HL-60/S4 treated with retinoic acid at 250 ng/mL for 4 days and 3 days (cell line): ENCODE data around the gene ARL11.

Source experiments
- in situ Hi-C: fragments of 300-500 bp; cut with MboI; formaldehyde crosslinking; loops from 2 replicates; pipeline ENCODE4 v1.7.0; 2022; ENCODE audit warnings: low sequenced_read_pairs

Gene ARL11

DNA sequence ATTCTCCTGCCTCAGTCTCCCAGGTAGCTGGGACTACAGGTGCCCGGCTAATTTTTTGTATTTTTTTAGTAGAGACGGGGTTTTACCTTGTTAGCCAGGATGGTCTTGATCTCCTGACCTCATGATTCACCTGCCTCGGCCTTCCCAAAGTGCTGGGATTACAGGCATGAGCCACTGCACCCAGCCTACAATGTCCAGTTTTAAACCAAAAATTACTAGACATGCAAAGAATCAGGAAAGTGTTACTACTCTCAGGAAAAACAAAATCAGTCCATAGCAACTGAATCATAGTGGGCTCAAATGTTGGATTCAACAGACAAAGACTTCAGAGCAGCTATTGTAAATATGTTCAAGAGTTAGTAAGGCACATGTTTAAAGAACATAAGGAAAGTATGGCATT is 16.3 kb upstream of the ARL11 start:
- in situ Hi-C loops = loop anchor here (10.0 kb wide), 1 partner anchor 307 kb away; no protein-coding TSS in a partner anchor

DNA sequence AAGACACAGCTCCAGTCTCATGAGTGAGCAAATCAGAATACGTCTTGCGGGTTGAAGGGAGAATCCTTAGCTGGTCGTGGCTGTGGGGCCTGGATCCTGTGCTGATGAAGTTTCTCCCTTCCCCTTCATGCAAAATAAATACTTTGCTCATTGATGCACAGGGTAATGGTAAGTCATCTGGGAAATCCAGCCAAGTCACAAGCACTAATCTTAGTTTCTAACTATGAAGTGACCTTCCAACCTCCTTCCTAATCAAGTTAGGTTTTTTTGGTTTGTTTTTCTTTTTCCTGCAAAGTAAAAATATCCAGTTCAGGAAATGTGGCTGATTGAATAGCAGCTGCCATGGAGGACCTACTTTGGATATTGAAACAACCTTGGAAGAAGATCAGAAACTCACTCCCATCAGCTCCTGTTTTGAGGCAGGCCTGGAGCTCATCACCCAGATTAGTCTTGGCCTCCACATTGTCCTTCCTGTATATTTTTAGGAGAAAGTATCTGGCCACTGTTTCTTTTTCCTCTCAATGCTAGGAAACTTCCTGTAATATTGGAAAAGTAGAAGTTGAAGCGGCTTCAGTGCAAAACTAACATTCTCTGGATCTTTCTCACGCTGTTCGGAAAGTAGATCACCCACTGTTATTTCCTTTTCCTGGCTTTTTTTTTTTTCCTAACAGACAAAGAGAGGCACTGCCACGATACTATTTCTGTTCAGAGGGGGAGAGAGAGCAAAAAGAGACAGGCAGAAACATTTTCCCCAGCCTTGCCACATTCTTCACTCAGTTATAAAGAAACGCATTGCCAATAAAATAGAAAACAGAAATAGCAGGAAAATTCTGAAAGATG is 12.3 kb upstream of the ARL11 start:
- in situ Hi-C loops = loop anchor here (10.0 kb wide), 1 partner anchor 311 kb away; no protein-coding TSS in a partner anchor

DNA sequence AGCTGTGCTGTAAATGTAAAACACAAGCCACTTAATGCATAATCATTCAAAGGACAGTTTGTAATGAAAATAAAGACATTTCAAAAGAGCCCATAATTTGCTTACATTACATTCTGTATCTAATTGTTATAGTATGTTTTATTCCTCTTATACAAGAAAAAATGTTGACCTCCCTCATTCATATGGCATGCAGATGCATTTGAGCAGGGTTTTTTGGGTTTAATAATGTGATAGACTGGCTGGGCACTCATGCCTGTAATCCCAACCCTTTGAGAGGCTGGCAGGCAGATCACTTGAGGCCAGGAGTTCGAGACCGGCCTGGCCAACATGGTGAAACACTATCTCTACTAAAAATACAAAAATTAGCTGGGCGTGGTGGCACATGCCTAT is 11.6 kb upstream of the ARL11 start:
- in situ Hi-C loops = loop anchor here (10.0 kb wide), 1 partner anchor 312 kb away; no protein-coding TSS in a partner anchor

DNA sequence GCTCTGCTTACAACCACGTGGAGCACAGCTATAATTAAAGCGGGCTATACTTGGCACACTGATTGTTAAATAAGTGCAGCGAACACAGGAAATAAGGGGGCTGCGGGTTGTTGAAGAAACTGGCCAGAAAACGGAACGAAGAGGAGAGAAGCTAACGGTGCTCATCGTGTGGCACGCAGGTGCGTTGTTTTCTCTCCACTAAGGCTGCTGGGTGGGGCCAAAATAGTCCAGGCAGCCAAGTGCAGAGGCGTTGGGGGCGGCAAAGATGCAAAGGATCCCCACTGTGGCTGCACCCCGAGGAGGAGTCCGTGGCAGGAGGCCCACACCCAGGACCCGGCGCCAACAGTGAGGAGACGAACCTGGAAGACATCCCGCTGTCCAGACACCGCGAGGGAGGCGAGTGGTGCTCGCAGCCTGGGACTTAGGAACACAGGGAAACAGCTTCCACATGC is 8.1 kb upstream of the ARL11 start:
- in situ Hi-C loops = no loop called here

DNA sequence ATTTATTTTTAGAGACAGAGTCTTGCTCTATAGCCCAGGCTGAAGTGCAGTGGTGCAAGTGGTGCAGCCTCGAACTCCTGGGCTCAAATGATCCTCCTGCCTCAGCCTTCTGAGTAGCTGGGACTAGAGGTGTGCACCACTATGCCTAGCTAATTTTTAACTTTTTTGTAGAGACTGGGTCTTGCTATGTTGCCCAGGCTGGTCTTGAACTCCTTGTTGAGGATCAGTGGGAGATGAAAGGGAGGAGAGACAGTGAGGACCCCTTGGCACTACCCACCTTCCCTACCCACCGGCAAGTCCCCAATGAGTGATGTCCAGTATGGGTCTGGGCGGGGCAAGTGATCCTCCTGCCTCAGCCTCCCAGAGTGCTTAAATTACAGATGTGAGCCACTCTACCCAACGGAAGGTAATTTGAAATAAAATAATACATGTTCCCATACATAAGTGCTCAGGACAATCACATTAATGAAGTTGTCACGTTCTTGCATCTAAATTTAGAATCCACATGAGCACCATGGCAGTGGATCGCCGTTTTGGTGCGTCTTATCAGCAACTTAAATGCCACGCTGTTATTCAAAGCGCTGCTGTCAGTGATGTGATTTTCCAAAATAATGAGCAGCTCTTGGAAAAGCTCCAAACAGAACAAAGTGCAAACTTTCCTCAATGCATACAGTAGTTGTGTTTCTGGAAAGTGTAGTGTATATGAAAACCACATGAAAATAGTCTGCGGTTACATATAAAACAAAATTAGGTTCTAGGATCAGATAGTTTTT is 5.9 kb upstream of the ARL11 start:
- in situ Hi-C loops = no loop called here

DNA sequence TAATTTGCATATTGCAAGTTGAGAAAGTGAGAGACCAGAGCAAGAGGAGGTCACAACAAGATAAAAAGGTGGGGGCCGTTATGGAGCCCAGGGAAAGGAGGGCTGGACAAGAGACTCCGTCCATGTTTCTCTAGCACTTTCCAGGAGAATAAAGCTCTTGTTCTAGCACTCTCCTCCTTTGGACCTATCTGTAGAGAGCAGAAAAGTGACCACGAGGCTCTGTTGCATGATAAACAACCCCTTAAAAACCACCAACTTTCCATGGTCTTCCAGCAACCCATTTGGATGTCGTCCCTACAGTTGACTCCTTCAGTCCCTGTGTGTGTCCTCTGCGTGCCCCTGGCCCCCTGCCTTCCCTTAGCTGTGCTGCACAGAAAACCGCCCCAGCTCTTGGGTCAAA is 4.1 kb upstream of the ARL11 start:
- in situ Hi-C loops = no loop called here

DNA sequence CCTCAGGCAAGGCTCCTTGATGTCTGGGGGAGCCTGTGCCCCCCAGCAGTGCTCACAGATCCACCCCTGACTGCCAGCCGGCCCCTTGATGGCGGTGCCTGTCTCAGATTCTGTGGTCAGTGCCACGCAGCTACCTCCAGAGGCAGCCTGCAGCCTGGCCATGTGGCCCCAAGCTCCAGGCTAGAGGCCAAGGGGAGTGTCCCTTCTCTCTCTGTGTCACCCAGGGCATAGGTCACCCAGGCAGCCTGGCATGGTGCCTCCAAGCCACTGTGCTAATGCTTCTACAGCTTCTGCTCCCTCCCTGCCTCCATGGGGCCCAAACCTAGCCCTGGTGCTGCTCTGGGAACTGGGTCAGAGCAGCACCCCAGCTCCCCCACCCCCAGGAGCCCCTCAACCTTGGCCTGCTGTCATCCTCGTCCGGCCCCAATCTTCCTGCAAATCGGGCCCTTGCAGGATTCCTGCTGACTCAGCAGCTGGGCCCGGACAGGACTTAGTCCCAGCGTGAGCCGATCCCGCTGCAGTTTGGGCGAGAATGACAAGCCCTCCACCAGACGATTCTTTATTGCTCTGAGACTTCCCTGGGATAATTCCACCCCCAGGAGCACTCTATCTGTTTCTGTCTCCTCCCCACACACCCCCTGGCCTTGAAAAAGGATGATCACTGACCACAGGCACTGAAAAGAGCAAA is 2.8 kb upstream of the ARL11 start:
- in situ Hi-C loops = no loop called here

DNA sequence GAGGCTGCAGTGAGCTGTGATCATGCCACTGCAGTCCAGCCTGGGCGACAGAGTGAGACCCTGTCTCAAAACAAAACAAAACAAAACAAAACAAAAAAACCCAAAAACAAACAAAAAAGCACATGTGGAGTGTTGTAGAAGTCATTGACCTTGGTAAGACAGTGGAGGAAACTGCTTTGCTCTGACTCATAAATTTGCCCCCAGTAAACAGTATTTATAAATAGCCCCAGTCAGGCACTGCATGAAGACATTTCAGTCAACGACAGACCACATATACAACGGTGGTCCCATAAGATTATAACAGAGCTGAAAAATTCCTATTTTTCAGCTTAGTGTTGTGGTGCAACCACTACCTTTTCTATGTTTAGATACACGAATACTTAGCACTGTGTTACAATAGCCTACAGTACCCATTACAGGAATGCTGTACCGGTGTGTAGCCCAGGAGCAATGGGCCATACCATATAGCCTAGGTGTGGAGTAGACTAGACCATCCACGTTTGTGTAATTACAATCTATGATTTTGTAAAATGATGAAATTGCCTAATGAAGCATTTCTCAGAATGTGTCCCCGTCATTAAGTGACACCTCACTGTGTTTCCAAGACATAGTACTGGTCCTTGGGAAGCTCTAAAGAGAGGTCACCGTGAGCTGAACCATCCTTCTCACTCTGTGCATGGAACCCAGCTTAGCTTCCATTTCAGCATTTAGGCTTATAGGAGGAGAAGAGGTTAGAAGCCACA is 1.1 kb downstream of the ARL11 start:
- in situ Hi-C loops = no loop called here

DNA sequence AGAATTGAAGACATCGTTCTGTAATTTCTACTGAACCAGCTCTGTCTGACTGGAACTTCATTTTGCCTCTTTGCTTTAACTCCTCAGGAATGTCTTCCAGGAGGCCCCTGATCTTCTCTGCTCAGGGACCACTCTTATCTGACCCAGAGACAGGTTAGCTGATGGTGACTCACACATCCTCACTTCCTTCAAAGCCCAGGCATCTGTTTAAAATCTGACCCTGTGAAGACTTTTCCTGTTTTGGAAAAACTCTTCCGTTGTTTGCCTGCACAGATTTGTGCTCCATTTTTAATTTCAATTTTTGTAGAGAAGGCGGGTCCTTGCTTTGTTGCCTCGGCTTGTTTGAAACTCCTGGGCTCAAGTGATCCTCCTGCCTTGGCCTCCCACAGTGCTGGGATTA is 1.6 kb downstream of the ARL11 start:
- in situ Hi-C loops = no loop called here

DNA sequence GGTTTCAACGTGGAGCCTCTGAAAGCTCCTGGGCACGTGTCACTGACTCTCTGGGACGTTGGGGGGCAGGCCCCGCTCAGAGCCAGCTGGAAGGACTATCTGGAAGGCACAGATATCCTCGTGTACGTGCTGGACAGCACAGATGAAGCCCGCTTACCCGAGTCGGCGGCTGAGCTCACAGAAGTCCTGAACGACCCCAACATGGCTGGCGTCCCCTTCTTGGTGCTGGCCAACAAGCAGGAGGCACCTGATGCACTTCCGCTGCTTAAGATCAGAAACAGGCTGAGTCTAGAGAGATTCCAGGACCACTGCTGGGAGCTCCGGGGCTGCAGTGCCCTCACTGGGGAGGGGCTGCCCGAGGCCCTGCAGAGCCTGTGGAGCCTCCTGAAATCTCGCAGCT is 2.3 kb downstream of the ARL11 start:
- in situ Hi-C loops = no loop called here

DNA sequence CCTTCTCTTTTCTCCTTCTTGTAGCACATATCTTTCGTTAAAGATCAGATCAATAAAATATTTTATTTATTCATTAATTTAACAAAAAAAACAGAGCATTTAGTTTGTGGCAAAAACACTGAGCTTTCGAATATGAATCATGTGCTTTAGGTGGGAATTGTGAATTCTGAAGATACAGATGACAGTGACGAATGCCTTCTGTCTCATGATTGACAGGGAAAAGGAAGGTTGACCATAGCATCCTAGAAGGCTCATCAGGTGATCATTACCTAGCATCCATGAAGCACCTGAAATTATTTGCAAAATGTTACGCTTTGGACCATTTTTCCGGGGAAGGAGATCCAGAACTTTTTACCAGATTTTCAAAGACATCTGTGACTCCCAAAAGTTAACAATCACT is 3.8 kb downstream of the ARL11 start:
- in situ Hi-C loops = no loop called here

DNA sequence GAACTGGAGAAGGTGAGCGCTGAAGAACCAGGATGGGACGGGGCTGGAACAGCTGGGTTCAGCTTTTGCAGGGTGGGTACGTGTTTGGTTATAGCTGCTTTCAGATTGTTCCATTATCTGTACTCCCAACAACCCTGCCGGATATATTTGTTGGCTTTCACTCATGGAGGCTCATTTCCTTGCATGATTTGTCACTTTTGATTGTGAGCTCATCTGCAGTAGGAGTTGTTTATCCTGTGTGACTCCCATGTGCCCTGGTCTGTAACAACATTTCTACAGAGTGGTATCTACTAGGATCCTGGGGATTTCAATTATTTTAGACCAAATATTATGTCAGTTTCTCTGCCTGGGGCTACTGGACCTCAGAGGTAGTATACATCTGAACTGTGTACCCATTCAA is 5.4 kb downstream of the ARL11 start:
- in situ Hi-C loops = no loop called here

DNA sequence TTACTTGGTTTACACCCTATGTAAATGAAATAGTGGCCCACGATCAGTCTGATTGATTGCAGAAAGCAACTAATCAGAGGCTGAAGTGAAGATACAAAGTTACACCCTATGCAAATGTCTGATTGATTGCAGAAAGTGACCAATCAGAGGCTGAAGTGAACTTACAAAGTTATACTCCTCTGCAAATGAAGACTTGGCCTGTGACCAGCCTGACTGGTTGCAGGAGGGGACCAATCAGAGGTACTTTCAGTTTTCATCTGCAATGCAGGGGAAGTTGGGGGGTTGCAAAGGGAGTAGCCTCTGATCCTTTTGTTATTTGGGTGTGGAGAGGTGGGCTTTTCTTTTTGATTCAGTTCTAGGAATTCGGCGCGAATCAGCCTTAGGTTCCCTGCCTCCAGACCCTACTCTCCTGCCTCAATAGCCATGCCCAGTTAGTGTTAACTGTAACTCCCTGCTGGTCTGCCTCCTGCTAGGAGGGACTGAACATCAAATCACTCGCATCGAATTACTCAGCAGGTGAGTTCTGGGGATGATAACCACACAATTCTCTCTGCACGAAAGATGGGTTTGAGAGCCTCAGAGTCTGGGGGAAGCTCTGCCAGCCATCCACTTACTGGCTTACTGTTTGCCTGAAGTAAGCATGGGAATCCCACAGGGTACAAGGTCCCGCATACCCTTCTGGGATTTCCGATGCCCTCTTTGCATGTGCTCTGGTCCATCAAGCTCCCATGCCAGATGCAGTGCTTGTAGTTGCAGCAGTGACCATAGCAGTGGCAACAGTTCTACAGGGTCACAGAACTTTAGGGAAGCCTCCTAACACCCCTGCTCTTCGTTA is 7.5 kb downstream of the ARL11 start:
- in situ Hi-C loops = no loop called here

DNA sequence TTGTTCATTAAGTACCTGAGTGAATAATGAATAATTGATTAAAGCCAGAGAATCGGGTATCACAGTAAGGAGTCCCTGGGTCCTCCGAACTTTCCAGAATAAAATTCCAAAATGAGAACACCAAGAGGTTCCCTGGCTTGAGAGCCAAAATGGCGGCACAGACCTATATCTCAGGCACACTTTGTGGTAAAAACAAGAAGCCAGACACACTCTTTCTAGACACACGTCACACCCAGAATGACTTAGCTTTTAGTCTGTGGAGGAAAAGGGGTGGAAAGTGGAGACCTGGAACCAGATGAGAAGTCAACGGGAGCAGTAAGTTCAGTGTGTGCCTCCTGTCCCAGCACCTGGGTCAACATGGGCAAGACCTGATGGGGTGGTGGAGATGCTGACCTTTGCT is 8.4 kb downstream of the ARL11 start:
- in situ Hi-C loops = no loop called here

DNA sequence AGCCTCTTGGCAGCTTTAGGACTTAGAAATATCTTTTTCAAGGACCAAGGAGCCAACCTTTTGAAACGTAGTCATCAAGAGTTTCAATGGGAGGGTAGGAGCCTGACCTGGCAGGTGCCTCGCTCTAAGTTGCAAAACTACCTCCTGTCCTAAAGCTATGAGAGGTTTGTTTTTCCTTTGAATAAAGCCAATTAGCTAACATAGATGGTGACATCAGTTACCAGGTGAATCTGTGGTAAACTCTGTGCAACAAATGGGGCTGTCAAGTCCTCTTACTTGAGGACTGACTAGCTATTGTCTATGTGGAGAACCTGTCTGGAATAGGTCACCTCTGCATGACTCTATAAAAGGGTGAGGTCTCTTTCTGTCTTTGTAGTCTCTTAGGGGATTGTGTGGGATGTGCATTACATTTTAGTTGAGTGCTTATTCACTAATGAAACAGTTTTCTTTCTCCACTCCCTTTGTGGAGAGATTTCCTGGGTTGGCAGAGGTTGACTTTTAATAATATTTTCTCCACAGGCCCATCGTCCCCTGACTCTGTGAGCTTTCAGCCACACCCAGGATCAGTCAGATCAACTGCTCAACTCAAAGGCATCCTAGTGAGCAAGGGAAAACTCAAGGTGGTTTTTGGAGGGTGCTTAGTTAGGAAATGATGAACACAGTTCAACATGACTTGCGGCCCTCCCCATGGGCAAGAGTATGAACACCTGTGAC is 9.9 kb downstream of the ARL11 start:
- in situ Hi-C loops = no loop called here

DNA sequence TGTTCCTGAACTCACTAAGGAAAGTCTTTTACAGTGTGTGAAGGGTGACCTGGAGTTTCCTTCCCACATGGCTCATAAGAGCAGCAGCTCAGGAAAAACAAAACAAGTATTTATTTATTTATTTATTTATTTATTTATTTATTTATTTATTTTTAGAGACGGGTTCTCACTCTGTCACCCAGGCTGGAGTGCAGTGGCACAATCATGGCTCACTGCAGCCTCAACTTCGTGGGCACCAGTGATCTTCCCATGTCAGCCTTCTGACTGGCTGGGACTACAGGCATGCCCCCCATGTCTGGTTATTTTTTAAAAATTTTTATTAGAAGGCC is 10.4 kb downstream of the ARL11 start:
- in situ Hi-C loops = no loop called here

DNA sequence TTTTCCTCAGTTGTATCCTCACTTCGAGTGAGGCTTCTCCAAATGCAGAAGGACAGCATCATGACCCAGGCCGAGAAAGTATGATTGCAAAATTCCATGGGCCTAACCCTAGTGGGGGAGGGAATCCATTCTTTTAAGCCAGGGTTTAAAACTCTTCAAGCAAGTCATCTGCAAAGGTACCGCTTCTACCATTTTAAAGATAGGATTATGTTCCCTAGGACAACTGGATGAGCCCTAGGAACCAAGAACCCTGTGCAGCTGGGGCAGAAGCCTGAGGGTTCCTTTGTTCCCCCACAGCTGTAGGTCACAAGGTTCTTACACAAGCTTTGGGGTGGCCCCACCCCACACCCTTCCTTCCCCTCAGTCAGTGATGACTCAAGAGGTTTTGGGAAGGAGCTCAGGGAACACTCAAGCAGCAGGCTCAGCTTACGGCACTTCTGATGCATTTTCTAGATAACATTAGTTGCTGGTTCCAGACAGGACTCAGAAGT is 13.5 kb downstream of the ARL11 start:
- in situ Hi-C loops = no loop called here

DNA sequence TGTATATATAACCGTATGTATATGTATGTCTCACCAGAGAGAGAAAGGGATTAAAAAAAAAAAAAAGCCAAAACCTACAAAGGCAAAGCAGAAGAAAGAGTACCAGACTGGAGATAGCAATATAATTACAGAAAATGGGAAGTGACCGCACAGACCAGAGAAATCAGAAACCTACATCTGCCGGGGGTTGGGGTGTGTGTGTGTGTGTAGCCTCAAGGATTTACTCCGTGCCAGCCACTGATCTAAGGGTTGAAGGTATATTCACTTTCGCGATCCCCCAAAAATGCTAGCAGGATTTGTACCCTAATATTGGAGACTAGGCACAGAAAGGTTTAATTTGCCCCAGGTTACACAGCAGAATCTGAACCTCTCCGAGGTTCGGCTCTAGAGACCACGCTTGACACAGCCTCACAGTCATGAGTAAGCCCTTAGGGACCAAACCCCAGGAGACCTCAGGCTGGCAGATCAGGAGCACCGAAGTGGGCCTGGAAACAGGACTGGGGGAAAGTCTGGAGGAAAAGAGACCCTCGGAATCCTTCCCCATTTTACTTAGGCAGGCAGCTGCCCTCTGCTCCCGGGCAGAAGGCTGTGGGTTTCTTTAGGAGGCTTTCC is 14.8 kb downstream of the ARL11 start:
- in situ Hi-C loops = no loop called here

DNA sequence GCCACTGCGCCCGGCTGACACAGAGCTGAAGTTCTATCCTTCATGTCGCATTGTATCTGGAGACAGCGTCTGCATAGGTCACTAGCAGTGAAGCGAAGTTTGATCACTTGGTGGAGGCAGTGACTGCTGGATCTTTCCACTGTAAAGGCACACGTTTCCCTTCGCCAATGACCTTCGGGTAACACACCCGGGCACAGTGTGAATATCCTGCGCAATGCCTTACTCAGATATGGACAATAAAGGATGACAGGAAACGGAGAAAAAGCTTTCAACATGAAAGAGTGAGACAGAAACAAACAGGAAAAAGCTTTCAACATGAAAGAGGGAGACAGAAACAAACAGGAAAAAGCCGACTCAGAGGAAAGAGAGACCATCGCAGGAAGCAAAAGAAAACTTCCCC is 17.1 kb downstream of the ARL11 start:
- in situ Hi-C loops = no loop called here
